Astrocyte of the spinal cord (primary cell): ENCODE results near the gene AQP1.

Experiments used
- DNase-seq: peaks from one replicate; pipeline ENCODE4 v3.0.0; 2011; ENCODE audit warnings: low read depth, low spot score
- H3K4me3 ChIP-seq: 2 replicates; pipeline ENCODE4 v1.5.1; 2011; ENCODE audit warnings: low read depth, mild to moderate bottlenecking, low read length, moderate library complexity
- CTCF ChIP-seq: IDR thresholded peaks from 2 replicates; pipeline ENCODE4 v1.5.1; 2012; ENCODE audit warnings: low read depth, mild to moderate bottlenecking, low read length, inconsistent platforms
- in situ Hi-C: cut with HindIII; loops from 2 replicates; pipeline ENCODE4 v1.10.0; 2017; ENCODE audit warnings: low sequenced_read_pairs

The AQP1 gene

GRCh38 chr7:30874656-30875302, 36.9 kb upstream of the AQP1 start:
- no peak for DNase-seq
- in situ Hi-C loops: no loop called here

GRCh38 chr7:30877015-30877769, 34.5 kb upstream of the AQP1 start:
- in situ Hi-C loops: no loop called here
- no peak for DNase-seq
- TF ChIP-seq CTCF: no peak
- no peak overlapping the region for H3K4me3 ChIP-seq

More at GRCh38 chr7:30874656-30875302, 36.9 kb upstream of the AQP1 start:
- no peak overlapping the region for H3K4me3 ChIP-seq
- TF ChIP-seq CTCF: no peak

GRCh38 chr7:30877993-30878392, 33.7 kb upstream of the AQP1 start:
- in situ Hi-C loops: no loop called here
- DNase-seq: no peak
- TF ChIP-seq CTCF: no peak
- no peak overlapping the region for H3K4me3 ChIP-seq

GRCh38 chr7:30879139-30880124, 32.2 kb upstream of the AQP1 start:
- TF ChIP-seq CTCF: no peak
- no peak for DNase-seq
- in situ Hi-C loops: no loop called here
- H3K4me3 ChIP-seq: no peak overlapping the region

- TF ChIP-seq CTCF: no peak
- DNase-seq: no peak
- H3K4me3 ChIP-seq: no peak overlapping the region
- in situ Hi-C loops: no loop called here
These were observed 31.4 kb upstream of the AQP1 start for GRCh38 chr7:30880125-30880720.

- no peak overlapping the region for H3K4me3 ChIP-seq
- in situ Hi-C loops: no loop called here
- DNase-seq: no peak
- TF ChIP-seq CTCF: no peak
These were observed 30.7 kb upstream of the AQP1 start for GRCh38 chr7:30880941-30881340.
